HUES6 (cell line): ENCODE measurements around the gene GNPAT.

Source experiments
- H3K27ac ChIP-seq: 2 replicates; pipeline ENCODE4 v1.7.0; 2013; ENCODE audit warnings: low read depth, mild to moderate bottlenecking, low read length, inconsistent platforms
- H3K27me3 ChIP-seq: 2 replicates; pipeline ENCODE4 v1.6.1; 2013; ENCODE audit warnings: low read length; ENCODE audit not compliant: control insufficient read depth, insufficient read depth
- H3K36me3 ChIP-seq: 2 replicates; pipeline ENCODE4 v1.6.1; 2013; ENCODE audit warnings: low read length; ENCODE audit not compliant: control insufficient read depth, insufficient read depth
- H3K4me1 ChIP-seq: 2 replicates; pipeline ENCODE4 v1.6.1; 2013; ENCODE audit warnings: low read length; ENCODE audit not compliant: control insufficient read depth, insufficient read depth
- H3K4me3 ChIP-seq: 2 replicates; pipeline ENCODE4 v1.5.1; 2013; ENCODE audit warnings: low read depth, low read length
- H3K9ac ChIP-seq: one replicate; pipeline ENCODE4 v1.6.1; 2013; ENCODE audit warnings: mild to moderate bottlenecking, low read length
- H3K9me3 ChIP-seq: 2 replicates; pipeline ENCODE4 v1.6.1; 2013; ENCODE audit warnings: low read depth, low read length; ENCODE audit not compliant: control insufficient read depth, insufficient read depth

GNPAT gene

DNA sequence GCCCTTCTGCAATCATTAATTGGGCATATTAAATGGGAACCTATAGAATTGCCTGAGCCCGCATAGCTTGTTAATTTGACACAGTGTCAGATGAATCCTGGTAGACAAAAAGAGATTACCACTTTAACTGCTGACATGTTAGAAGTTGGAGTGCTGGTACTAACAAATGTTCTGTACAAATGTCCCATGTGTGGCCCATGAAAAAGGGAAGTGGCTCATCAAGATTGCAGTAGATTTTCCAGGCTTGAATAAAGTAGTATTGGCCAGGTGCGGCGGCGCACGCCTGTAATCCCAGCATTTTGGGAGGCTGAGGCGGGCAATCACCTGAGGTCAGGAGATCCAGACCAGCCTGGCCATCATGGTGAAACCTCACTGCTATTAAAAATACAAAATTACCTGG lies 45.6 kb downstream of the GNPAT start:
- H3K4me1 ChIP-seq = no peaks in the 10 kb centered on the region
- no peak overlapping the region for H3K27ac ChIP-seq
- no peaks in the 10 kb centered on the region for H3K27me3 ChIP-seq
- H3K36me3 ChIP-seq = no peaks in the 10 kb centered on the region
- H3K9ac ChIP-seq = no peak overlapping the region
- H3K9me3 ChIP-seq = no peaks in the 10 kb centered on the region
- H3K4me3 ChIP-seq = no peak overlapping the region

DNA sequence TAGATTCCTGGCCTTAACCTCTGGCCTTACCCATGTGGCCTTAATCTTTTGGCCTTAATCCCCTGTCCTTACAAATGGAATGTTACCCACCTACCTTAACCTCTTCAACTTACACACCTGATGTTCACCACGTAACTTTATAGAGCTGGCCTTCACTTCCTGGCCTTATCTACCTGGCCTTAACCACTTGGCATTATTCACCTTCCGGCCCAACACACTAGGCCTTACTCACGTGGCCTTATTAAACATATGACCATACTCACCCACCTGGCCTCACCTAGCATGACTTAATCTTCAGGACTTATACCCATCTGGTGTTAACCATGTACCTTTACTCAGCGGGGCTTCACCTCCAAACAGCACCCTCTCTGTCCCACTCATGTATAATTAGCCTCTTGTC lies 54.9 kb downstream of the GNPAT start:
- no peaks in the 10 kb centered on the region for H3K36me3 ChIP-seq
- no peak overlapping the region for H3K9ac ChIP-seq
- H3K27me3 ChIP-seq = no peaks in the 10 kb centered on the region
- H3K4me1 ChIP-seq = no peaks in the 10 kb centered on the region
- H3K4me3 ChIP-seq = no peak overlapping the region
- H3K27ac ChIP-seq = no peak overlapping the region
- no peaks in the 10 kb centered on the region for H3K9me3 ChIP-seq

DNA sequence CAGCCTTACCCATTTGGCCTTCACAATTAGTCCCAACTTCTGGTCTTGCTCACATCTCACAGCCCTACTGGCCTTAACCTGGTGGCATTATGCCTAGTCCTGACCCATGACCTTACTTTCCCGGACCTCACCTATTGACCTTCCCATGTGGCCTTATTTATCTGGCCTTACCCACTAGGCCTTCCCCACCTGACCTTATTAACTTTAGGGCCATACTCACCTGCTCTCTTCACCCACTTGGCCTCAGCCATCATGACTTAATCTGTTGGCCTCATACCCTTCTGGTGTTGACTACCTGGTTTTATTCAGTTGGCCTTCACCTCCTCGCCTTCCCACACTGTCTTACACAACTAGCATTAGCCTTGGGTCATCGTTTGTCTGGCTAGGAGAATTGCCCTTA lies 61.0 kb downstream of the GNPAT start:
- no peaks in the 10 kb centered on the region for H3K36me3 ChIP-seq
- H3K27me3 ChIP-seq = no peaks in the 10 kb centered on the region
- no peak overlapping the region for H3K27ac ChIP-seq
- H3K9ac ChIP-seq = no peak overlapping the region
- H3K4me1 ChIP-seq = no peaks in the 10 kb centered on the region
- H3K9me3 ChIP-seq = no peaks in the 10 kb centered on the region
- H3K4me3 ChIP-seq = no peak overlapping the region

DNA sequence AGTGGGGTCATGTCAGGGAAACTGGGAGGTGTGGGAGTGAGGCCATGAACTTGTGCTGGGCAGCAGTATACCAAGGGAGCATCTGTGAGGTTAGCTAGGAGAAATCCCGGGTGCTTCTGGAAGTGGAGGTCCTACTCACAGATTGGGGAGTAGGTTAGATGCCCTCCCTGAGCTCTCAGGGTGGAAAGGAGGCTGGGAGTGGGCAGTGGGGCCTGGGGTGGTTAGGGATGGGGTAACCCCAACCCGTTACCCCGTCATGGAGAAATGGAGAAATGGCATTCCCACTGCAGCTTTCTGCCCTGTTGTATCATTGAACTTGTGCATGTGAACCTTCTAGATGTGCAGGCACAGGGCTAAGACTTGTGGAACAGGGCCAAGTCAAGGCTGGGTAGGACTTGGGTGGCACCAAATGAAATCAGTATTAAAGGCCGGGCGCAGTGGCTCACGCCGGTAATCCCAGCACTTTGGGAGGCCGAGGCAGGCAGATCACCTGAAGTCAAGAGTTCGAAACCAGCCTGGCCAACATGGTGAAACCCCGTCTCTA lies 69.5 kb downstream of the GNPAT start:
- Histone ChIP-seq H3K9ac (no peak overlapping the region), H3K9me3 (no peaks in the 10 kb centered on the region), H3K36me3 (no peaks in the 10 kb centered on the region), H3K4me1 (no peaks in the 10 kb centered on the region), H3K27me3 (no peaks in the 10 kb centered on the region), H3K4me3 (no peak overlapping the region), H3K27ac (no peak overlapping the region)

DNA sequence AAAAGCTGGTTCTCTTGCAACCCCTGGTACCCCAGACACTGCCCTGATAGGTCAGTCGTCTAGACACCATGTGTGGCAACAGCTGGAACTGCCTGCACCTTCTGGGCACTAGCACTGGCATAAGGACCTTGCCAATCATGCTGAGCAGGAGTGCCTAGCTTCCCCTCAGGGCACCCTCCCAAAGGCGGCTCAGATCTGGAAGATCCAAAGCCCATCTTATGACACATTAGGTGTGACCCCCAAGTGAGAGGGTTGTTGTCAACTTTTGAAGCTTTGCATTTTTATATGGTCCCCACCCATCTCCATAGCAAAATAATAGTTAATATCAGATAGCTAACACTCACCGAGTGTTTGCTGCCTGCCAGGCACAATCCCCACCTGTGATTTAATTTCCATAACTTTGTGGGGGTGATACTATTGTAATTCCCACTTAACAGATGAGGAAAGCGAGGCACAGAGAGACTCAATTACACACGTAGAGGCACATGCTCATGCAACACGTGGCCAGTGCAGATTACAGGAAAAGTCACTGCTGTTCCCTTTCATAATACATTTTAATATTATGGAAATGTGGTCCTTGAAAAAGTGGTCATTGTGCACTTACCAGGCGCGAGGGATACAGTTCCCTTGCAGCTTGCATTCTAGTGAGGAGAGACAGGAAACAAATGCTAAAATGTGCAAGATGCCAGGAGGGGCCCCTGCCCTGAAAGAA lies 70.9 kb downstream of the GNPAT start:
- Histone ChIP-seq H3K9me3 (no peaks in the 10 kb centered on the region), H3K36me3 (no peaks in the 10 kb centered on the region), H3K4me3 (no peak overlapping the region), H3K4me1 (no peaks in the 10 kb centered on the region), H3K9ac (no peak overlapping the region), H3K27me3 (no peaks in the 10 kb centered on the region), H3K27ac (no peak overlapping the region)

DNA sequence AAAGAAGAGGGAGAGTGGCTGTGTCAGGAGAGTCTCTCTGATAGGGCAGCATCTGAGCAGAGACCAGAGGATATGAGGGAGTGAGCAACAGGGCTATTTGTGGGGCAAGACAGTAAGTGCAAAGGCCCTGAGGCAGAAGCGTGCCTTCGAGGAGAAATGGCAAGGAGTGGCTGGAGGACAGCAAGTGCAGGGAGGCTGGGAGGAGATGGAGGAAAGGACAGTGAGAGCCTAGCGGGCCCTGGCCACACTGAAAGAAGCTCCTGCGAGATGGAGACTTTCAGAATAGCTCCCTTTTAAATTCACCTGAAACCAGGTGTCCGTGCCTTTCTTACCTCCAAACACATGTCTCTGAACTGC lies 71.4 kb downstream of the GNPAT start:
- Histone ChIP-seq H3K4me1 (no peaks in the 10 kb centered on the region), H3K27me3 (no peaks in the 10 kb centered on the region)

DNA sequence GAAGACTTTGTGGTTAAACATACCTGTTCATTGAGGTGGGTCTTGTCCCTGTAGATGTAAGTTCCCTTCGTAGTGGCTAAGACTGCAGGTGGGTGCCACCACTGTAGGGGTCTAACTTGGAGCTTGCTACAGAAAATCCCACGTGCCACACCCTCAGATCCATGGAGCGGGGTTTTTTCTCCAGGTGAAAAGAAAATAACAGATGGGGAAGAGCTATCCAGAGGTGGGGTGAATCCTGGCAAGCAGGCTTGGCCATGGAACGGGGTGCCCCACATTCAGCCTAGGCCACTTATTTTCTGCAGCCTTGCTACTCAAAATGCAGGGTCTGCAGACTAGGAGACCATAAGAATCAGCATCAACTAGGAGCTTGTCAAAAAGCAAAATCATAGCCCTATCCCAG lies 72.6 kb downstream of the GNPAT start:
- H3K27me3 ChIP-seq = no peaks in the 10 kb centered on the region

More for the DNA sequence above, 71.4 kb downstream of the GNPAT start:
- Histone ChIP-seq H3K27ac (no peak overlapping the region), H3K36me3 (no peaks in the 10 kb centered on the region), H3K4me3 (no peak overlapping the region), H3K9ac (no peak overlapping the region), H3K9me3 (no peaks in the 10 kb centered on the region)

DNA sequence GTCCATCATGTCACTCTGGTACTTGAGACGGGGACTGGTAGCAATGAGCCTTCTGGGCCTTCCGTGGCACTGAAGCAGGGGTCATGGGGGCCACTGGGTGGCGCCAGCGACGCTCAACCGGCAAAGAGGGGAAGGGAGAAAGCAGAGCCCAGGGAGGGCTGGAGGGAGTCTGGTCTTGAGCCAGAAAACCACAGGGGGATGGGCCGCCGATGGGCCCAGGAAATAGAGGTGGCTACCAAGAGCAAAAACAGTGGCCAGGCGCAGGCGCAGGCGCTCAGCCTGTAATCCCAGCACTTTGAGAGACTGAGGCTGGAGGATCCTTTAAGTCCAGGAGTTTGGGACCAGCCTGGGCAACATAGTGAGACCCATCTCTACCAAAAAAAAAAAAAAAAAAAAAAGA lies 74.9 kb downstream of the GNPAT start:
- no peak overlapping the region for H3K9ac ChIP-seq
- no peak overlapping the region for H3K4me3 ChIP-seq
- H3K9me3 ChIP-seq = 0 out of 2 replicates have a peak, but pooled peaks cover 5% of the 10 kb centered on the region
- H3K36me3 ChIP-seq = no peaks in the 10 kb centered on the region
- no peak overlapping the region for H3K27ac ChIP-seq
- H3K4me1 ChIP-seq = no peaks in the 10 kb centered on the region
- no peaks in the 10 kb centered on the region for H3K27me3 ChIP-seq

More for the DNA sequence above, 72.6 kb downstream of the GNPAT start:
- Histone ChIP-seq H3K9ac (no peak overlapping the region), H3K4me3 (no peak overlapping the region), H3K9me3 (0 out of 2 replicates have a peak, but pooled peaks cover 5% of the 10 kb centered on the region), H3K36me3 (no peaks in the 10 kb centered on the region), H3K27ac (no peak overlapping the region), H3K4me1 (no peaks in the 10 kb centered on the region)

DNA sequence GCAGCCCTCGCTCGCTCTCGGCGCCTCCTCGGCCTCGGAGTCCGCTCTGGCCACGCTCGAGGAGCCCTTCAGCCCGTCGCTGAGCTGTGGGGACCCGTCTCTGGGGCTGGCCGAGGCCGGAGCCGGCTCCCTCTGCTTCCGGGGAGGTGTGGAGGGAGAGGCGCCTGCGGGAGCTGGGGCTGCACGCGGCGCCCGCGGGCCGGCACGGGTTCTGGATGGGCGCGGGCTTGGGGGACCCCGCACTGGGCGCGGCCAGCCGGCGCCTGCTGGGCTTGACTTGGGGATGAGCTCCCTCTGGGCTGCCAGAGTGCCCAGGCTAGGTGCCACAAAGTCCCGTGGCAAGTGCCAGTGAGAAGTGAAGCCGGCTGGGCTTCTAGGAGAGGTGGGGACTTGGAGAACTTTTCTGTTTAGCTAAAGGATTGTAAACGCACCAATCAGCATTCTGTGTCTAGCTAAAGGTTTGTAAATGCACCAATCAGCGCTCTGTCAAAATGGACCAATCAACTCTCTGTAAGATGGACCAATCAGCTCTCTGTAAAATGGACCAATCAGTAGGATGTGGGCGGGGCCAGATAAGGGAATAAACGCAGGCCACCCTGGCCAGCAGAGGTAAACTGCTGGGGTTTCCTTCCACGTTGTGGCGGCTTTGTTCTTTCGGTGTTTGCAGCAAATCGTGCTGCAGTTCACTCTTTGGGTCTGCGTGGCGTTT lies 76.4 kb downstream of the GNPAT start:
- Histone ChIP-seq H3K9ac (no peak overlapping the region), H3K4me3 (no peak overlapping the region), H3K36me3 (no peaks in the 10 kb centered on the region), H3K27me3 (no peaks in the 10 kb centered on the region), H3K9me3 (0 out of 2 replicates have a peak, but pooled peaks cover 5% of the 10 kb centered on the region), H3K27ac (no peak overlapping the region), H3K4me1 (no peaks in the 10 kb centered on the region)

DNA sequence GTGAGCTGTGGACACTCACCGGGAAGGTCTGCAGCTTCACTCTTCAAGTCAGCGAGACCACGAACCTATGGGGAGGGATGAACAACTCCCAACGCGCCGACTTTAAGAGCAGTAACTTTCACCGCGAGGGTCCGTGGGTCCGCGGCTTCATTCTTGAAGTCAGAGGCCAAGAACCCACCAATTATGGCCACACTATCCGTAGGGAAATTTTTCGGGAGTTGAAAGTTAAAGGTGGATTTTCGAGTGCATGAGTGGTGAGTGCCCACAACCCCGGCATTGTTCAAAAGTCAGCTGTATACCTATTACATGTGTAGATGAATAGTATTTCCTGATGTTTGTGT lies 77.0 kb downstream of the GNPAT start:
- Histone ChIP-seq H3K27me3 (no peaks in the 10 kb centered on the region), H3K4me3 (no peak overlapping the region), H3K9ac (no peak overlapping the region), H3K9me3 (0 out of 2 replicates have a peak, but pooled peaks cover 5% of the 10 kb centered on the region), H3K4me1 (no peaks in the 10 kb centered on the region), H3K27ac (no peak overlapping the region), H3K36me3 (no peaks in the 10 kb centered on the region)

DNA sequence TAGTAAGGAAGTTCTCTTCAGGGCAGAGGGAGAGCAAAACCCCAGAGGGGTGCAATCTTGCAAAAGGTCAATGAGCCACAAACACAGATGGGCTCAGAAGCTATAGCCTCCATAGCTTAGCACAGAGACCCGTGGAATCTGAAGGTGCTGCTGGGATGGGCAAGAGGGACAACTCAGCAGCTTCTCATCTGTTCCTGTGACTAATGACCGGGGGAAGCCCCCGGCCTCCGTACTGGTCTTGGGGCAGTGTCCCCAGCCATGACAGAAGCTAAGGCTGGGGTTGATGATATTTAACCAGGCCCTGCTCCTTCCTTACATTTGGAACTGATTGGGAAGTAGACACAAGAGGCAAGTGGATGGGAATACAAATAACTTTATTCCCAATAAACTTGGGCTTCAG lies 77.6 kb downstream of the GNPAT start:
- no peaks in the 10 kb centered on the region for H3K36me3 ChIP-seq
- no peak overlapping the region for H3K9ac ChIP-seq
- H3K27me3 ChIP-seq = no peaks in the 10 kb centered on the region
- no peak overlapping the region for H3K4me3 ChIP-seq
- H3K9me3 ChIP-seq = 0 out of 2 replicates have a peak, but pooled peaks cover 5% of the 10 kb centered on the region
- no peak overlapping the region for H3K27ac ChIP-seq
- H3K4me1 ChIP-seq = no peaks in the 10 kb centered on the region
